A549 (cell line): ENCODE data around the gene AQP2. TPM values are rescaled to one million over a fixed set of nuclear protein-coding genes. Genes with fewer than 3 reads are reported as not detected.

ENCODE experiments used
- ATAC-seq, 2 experiments: fragments of 200-7000 bp in 1 of 2; fragments of >200 bp in 1 of 2; cut with Nextera tagmentation in 1 of 2; cut with Tn5 transposase in 1 of 2; 3 replicates each; pipeline versions ENCODE4 v1.8.0 to v1.9.1; 2018 to 2020; ENCODE audit warnings: mild to moderate bottlenecking in 1 of 2, moderate library complexity in 1 of 2
- CTCF ChIA-PET: fragments of 300-600 bp; sonication (Branson Sonifier 250); formaldehyde crosslinking; extraction: SDS; loops from one replicate; lab custom pipeline; 2021; ENCODE audit warnings: antibody characterized with exemption, inconsistent platforms; lab: Yijun Ruan, JAX
- POLR2A ChIA-PET: fragments of 350-600 bp; formaldehyde crosslinking; extraction: SDS; loops from one replicate; lab custom pipeline; 2021; ENCODE audit warnings: antibody characterized with exemption, inconsistent platforms; lab: Yijun Ruan, JAX
- DNase-seq, 2 experiments: peaks; one replicate each; pipeline versions ENCODE4 v3.0.0 to v3.0.0-alpha.2; 2011 to 2016; ENCODE audit warnings: low read depth in 1 of 2, low spot score in 1 of 2
- FAIRE-seq: peaks from 2 replicates; lab custom pipeline; 2011; peaks lifted over from hg19 to GRCh38; lab: Jason Lieb, UNC
- H3K27ac ChIP-seq, 2 experiments: fragments of >200 bp; sonication (Bioruptor Twin); formaldehyde crosslinking; 3 replicates each; pipeline ENCODE4 v1.5.1; 2016 to 2017
- H3K4me1 ChIP-seq: fragments of >200 bp; sonication (Bioruptor Twin); formaldehyde crosslinking; 3 replicates; pipeline ENCODE4 v1.6.1; 2016
- H3K4me2 ChIP-seq: fragments of >200 bp; sonication (Bioruptor Twin); formaldehyde crosslinking; 3 replicates; pipeline ENCODE4 v1.6.1; 2016
- H3K4me3 ChIP-seq: fragments of >200 bp; sonication (Bioruptor Twin); formaldehyde crosslinking; 3 replicates; pipeline ENCODE4 v1.5.1; 2016
- H3K9me3 ChIP-seq: fragments of >200 bp; sonication (Bioruptor Twin); formaldehyde crosslinking; 3 replicates; pipeline ENCODE4 v1.6.1; 2016
- CBX8 ChIP-seq: fragments of 200-600 bp; sonication (generic); IDR thresholded peaks from 2 replicates; pipeline ENCODE4 v1.6.1; 2016
- CHD4 ChIP-seq: fragments of 200-600 bp; sonication (generic); IDR thresholded peaks from 2 replicates; pipeline ENCODE4 v1.6.1; 2016; ENCODE audit warnings: antibody characterized with exemption, mild to moderate bottlenecking, borderline replicate concordance
- FOSL2 ChIP-seq, 2 experiments: fragments of 450-650 bp in 1 of 2; fragments of >200 bp in 1 of 2; sonication (Bioruptor Twin) in 1 of 2; formaldehyde crosslinking; IDR thresholded peaks; 2 replicates each; pipeline versions ENCODE4 v1.5.0 to v1.6.1; 2016 to 2020; ENCODE audit warnings: mild to moderate bottlenecking in 1 of 2, moderate library complexity in 1 of 2
- FOXS1 ChIP-seq: fragments of 250-450 bp; sonication (Bioruptor Pico); IDR thresholded peaks from 2 replicates; pipeline ENCODE4 v1.5.0; 2020; ENCODE audit warnings: mild to moderate bottlenecking, moderate library complexity
- HDAC2 ChIP-seq: fragments of 200-600 bp; sonication (generic); IDR thresholded peaks from 2 replicates; pipeline ENCODE4 v1.6.1; 2016
- HEYL ChIP-seq: fragments of 250-450 bp; sonication (Bioruptor Pico); IDR thresholded peaks from 2 replicates; pipeline ENCODE4 v1.8.0; 2021; ENCODE audit warnings: mild to moderate bottlenecking, moderate library complexity
- HOXA7 ChIP-seq: fragments of 250-450 bp; sonication (Bioruptor Pico); IDR thresholded peaks from 2 replicates; pipeline ENCODE4 v1.5.0; 2020; ENCODE audit warnings: mild to moderate bottlenecking, moderate library complexity
- JUN ChIP-seq, 2 experiments: fragments of >200 bp; sonication (Bioruptor Twin); formaldehyde crosslinking; IDR thresholded peaks; 2 replicates in 1 of 2; 3 replicates in 1 of 2; pipeline ENCODE4 v1.6.1; 2016 to 2017
- KDM1A ChIP-seq: fragments of 200-600 bp; sonication (generic); IDR thresholded peaks from 2 replicates; pipeline ENCODE4 v1.6.1; 2016; ENCODE audit warnings: low read depth, mild to moderate bottlenecking
- KDM5A ChIP-seq: fragments of 200-600 bp; sonication (generic); IDR thresholded peaks from 2 replicates; pipeline ENCODE4 v1.6.1; 2016; ENCODE audit warnings: antibody characterized with exemption, mild to moderate bottlenecking
- MAFK ChIP-seq: fragments of 450-650 bp; IDR thresholded peaks from 2 replicates; pipeline ENCODE4 v1.6.1; 2014; ENCODE audit not compliant: partially characterized antibody
- NPAS2 ChIP-seq: fragments of 250-450 bp; sonication (Bioruptor Pico); IDR thresholded peaks from 2 replicates; pipeline ENCODE4 v1.8.0; 2022; ENCODE audit warnings: mild to moderate bottlenecking, moderate library complexity, borderline replicate concordance
- RARB ChIP-seq: fragments of 250-450 bp; sonication (Bioruptor Pico); IDR thresholded peaks from 2 replicates; pipeline ENCODE4 v1.8.0; 2021; ENCODE audit warnings: mild to moderate bottlenecking, moderate library complexity
- SREBF2 ChIP-seq: fragments of 450-650 bp; IDR thresholded peaks from 2 replicates; pipeline ENCODE4 v1.6.1; 2014; ENCODE audit warnings: mild to moderate bottlenecking, moderate library complexity
- TFCP2L1 ChIP-seq: fragments of 250-450 bp; sonication (Bioruptor Pico); IDR thresholded peaks from 2 replicates; pipeline ENCODE4 v1.5.0; 2021; ENCODE audit warnings: mild to moderate bottlenecking
- TP53 ChIP-seq: fragments of 250-450 bp; sonication (Bioruptor Pico); IDR thresholded peaks from 2 replicates; pipeline ENCODE4 v1.5.0; 2021; ENCODE audit warnings: mild to moderate bottlenecking, moderate library complexity
- ZC3H11A ChIP-seq: fragments of 450-650 bp; IDR thresholded peaks from 2 replicates; pipeline ENCODE4 v1.6.1; 2014; ENCODE audit warnings: antibody characterized with exemption, mild to moderate bottlenecking
- ZFP36 ChIP-seq: fragments of 450-650 bp; IDR thresholded peaks from 2 replicates; pipeline ENCODE4 v1.6.1; 2014; ENCODE audit warnings: borderline replicate concordance; ENCODE audit not compliant: partially characterized antibody
- ZNF302 ChIP-seq: fragments of 250-450 bp; sonication (Bioruptor Pico); IDR thresholded peaks from 2 replicates; pipeline ENCODE4 v1.9.0; 2021; ENCODE audit warnings: inconsistent platforms, mild to moderate bottlenecking, moderate library complexity
- WGBS: methylation state at CpG from one replicate; pipeline ENCODE4 v1.1.6; 2017; ENCODE audit errors: missing lambda C conversion rate; 5-methylcytosine and 5-hydroxymethylcytosine counted together
- polyA plus RNA-seq, 4 experiments: library from polyadenylated mRNA; depleted of rRNA in 3 of 4; stranded (reverse); fragments of >200 nt; fragmentation: RNase III in 1 of 4; extraction: RNeasy Plus Mini Kit Qiagen cat#74134 plus additional on column Dnase treatment in 1 of 4; gene quantifications; 2 replicates in 3 of 4; 3 replicates in 1 of 4; pipeline ENCODE4 v1.2.3, GENCODE V29; 2011 to 2017
- TF ChIP-seq, protein P1 (sequence below): fragments of >200 bp; sonication (Bioruptor Twin); formaldehyde crosslinking; IDR thresholded peaks from 2 replicates; pipeline ENCODE4 v1.6.1; 2016
- TF ChIP-seq, protein P2 (sequence below): fragments of 200-600 bp; sonication (generic); IDR thresholded peaks from 2 replicates; pipeline ENCODE4 v1.6.1; 2016; ENCODE audit warnings: antibody characterized with exemption, mild to moderate bottlenecking, moderate library complexity
- TF ChIP-seq, protein P3 (sequence below): IDR thresholded peaks from 2 replicates; pipeline ENCODE4 v1.6.1; 2012

Gene AQP2
- polyA plus RNA-seq, 2 of the 4 experiments (the other 2 are of a cell fraction) = not detected

DNA sequence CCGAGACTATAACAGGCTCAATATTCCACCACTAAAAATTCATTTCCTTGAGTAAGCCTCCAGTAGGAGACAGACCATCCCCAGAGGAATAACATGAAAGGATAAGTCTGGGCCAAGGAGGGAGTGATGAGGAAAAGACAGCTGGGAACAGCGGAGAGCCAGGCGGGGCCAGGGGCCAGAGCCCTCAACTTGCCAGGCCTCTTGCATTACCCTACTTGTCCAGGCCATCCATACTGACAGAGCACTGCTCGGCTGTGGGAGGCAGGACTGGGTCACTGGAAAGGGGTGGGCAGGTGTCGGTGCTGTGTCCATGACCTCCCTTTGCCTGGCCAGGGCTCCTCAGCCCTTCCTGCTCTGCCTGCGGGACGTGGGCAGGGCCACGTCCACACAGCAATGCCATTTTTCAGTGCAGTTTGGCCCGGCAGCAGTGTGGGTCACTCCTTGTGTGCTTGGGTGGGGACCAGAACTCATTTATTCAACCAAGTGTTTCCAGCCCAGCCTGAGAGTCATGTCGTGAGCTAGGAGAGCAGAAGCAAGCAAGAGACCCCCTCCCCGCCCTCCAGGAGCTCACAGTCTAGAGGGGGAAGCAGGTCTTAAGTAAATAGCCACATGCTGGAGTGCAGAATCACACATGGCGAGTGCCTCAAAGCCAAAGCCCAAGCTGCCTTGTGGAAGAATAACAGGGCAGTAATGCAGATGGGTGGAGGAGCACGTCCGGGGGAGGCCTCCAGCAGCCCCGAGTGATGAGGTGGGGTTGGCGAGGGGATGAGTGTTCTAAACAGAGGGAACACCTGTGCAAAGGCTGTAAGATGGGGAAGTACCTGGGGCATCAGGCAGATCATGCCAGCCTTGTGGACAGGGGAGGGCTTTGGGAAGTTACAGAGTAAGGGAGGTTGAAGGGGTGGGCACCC lies 37.9 kb upstream of the AQP2 start:
- ATAC-seq (peak in 1 of 2 experiments; percentile 38; a peak in 2 of 6 replicates), FAIRE-seq (no peak), DNase-seq (no peak)
- Histone ChIP-seq H3K9me3 (no peaks in the 10 kb centered on the region), H3K4me2 (no peak overlapping the region), H3K27ac (no peak overlapping the region), H3K4me1 (peaks cover 5% of the 10 kb centered on the region; the same call in 1 of the 3 replicates), H3K4me3 (no peak overlapping the region)
- POLR2A ChIA-PET = no interaction called here
- no peak for TF ChIP-seq NPAS2 (CRISPR knock-in tag)
- TF ChIP-seq FOXS1 (CRISPR knock-in tag) = no peak
- TF ChIP-seq, protein P1, sequence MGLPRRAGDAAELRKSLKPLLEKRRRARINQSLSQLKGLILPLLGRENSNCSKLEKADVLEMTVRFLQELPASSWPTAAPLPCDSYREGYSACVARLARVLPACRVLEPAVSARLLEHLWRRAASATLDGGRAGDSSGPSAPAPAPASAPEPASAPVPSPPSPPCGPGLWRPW = no peak
- no peak for TF ChIP-seq ZFP36
- TF ChIP-seq CHD4 = no peak
- TF ChIP-seq FOSL2 (IDR thresholded peaks at IDR 0.05) = no peak
- no peak for TF ChIP-seq FOSL2 (CRISPR knock-in tag; IDR thresholded peaks at IDR 0.05)
- TF ChIP-seq MAFK = no peak
- TF ChIP-seq HDAC2 = no peak
- TF ChIP-seq CBX8 = no peak
- no peak for TF ChIP-seq SREBF2
- TF ChIP-seq JUN (IDR thresholded peaks at IDR 0.05) = no peak
- TF ChIP-seq TP53 = no peak
- TF ChIP-seq ZNF302 = no peak
- CTCF ChIA-PET = interaction anchor here (0.5 to 2.6 kb wide), 6 partner anchors 17 to 55 kb away, joined by 3 to 9 read pairs (median 4); no protein-coding TSS in a partner anchor
- WGBS = 71% methylated on average over 15 of the region's 16 CpGs

DNA sequence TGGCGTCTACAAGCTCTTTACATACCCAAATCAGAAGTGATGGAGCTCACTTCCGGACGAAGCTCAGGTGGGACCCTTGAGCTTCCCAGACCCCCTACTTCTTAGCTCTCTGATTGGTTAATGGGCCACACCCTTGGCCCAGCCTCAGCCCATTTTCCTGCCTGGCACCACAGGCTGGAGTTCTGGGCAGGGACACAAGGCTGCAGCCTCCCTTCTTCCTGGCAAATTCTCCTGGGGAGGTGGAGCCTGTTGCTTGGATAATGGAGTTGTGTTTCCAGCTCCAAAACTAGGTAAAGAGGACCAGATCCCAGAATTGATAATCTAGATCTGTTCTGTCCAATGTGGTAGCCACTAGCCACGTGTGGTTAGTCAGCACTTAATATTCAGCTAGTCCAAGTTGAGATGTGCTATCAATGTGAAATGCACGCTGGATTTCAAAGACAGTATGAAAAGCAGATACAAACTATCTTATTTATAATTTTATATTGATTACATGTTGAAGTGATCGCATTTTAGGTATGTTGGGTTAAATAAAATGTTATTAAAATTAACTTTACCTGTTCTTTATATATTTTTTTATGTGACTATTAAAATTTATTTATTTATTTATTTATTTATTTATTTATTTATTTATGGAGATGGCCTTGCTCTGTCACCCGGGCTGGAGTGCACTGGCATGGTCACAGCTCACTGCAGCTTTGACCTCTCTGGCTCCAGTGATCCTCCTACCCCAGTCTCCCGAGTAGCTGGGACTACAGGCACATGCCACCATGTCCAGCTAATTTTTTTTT lies 34.2 kb upstream of the AQP2 start:
- H3K9me3 ChIP-seq = no peaks in the 10 kb centered on the region
- 69% methylated on average over 8 of the region's 8 CpGs for WGBS
- ATAC-seq = no peak
- TF ChIP-seq ZC3H11A = peak; percentile 72
- TF ChIP-seq, protein P2, sequence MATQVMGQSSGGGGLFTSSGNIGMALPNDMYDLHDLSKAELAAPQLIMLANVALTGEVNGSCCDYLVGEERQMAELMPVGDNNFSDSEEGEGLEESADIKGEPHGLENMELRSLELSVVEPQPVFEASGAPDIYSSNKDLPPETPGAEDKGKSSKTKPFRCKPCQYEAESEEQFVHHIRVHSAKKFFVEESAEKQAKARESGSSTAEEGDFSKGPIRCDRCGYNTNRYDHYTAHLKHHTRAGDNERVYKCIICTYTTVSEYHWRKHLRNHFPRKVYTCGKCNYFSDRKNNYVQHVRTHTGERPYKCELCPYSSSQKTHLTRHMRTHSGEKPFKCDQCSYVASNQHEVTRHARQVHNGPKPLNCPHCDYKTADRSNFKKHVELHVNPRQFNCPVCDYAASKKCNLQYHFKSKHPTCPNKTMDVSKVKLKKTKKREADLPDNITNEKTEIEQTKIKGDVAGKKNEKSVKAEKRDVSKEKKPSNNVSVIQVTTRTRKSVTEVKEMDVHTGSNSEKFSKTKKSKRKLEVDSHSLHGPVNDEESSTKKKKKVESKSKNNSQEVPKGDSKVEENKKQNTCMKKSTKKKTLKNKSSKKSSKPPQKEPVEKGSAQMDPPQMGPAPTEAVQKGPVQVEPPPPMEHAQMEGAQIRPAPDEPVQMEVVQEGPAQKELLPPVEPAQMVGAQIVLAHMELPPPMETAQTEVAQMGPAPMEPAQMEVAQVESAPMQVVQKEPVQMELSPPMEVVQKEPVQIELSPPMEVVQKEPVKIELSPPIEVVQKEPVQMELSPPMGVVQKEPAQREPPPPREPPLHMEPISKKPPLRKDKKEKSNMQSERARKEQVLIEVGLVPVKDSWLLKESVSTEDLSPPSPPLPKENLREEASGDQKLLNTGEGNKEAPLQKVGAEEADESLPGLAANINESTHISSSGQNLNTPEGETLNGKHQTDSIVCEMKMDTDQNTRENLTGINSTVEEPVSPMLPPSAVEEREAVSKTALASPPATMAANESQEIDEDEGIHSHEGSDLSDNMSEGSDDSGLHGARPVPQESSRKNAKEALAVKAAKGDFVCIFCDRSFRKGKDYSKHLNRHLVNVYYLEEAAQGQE = no peak
- TF ChIP-seq, all 56 proteins: peak for 1
- H3K4me3 ChIP-seq = no peak overlapping the region
- ChIA-PET CTCF (interaction anchor here (0.7 to 1.6 kb wide), 7 partner anchors 9 to 131 kb away, joined by 3 to 4 read pairs (median 3); no protein-coding TSS in a partner anchor), POLR2A (no interaction called here)
- FAIRE-seq (no peak), DNase-seq (no peak)
- no peak overlapping the region for H3K4me2 ChIP-seq
- peaks cover 5% of the 10 kb centered on the region; the same call in 1 of the 3 replicates for H3K4me1 ChIP-seq
- no peak overlapping the region for H3K27ac ChIP-seq

DNA sequence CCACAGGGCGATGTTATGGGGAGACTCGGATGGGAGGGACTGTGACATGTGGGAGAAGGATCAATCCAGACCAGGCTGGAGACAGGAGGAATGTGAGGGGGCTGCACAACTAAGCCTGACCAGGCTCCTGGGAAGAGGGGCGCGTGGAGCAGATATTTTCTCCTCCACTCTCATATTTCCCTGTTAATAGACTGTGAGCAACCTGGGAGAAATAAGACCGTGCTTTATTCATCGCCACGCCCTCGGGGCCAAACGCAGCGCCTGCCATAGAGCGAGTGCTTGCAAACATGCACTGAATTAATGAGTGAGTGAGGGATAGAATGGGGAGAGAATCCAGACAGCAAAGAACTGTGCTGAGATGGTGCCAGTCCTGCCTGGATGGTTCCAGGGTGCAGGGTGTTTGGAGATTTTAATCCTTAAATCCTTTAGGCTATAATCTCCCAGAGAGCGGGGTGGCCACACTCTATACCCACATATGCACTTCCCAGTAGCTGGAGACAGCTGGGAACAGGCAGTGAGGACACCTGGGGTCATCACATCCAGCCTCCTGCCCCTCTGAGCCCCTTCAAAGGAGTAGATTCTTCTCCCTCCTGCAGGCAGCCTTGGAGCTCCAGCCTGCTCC lies 33.3 kb upstream of the AQP2 start:
- H3K27ac ChIP-seq = no peak overlapping the region
- FAIRE-seq = no peak
- H3K4me2 ChIP-seq = no peak overlapping the region
- H3K9me3 ChIP-seq = no peaks in the 10 kb centered on the region
- H3K4me3 ChIP-seq = no peak overlapping the region
- peaks cover 5% of the 10 kb centered on the region; the same call in 1 of the 3 replicates for H3K4me1 ChIP-seq
- ChIA-PET CTCF (interaction anchor here (0.7 to 4.3 kb wide), 6 partner anchors 28 to 139 kb away, joined by 3 to 15 read pairs (median 4); no protein-coding TSS in a partner anchor), POLR2A (no interaction called here)
- no peak for DNase-seq
- ATAC-seq = no peak
- 84% methylated on average over 12 of the region's 12 CpGs for WGBS
- TF ChIP-seq RARB = no peak
- no peak for TF ChIP-seq KDM5A
- no peak for TF ChIP-seq HOXA7 (CRISPR knock-in tag)
- no peak for TF ChIP-seq KDM1A
- TF ChIP-seq, protein P3, sequence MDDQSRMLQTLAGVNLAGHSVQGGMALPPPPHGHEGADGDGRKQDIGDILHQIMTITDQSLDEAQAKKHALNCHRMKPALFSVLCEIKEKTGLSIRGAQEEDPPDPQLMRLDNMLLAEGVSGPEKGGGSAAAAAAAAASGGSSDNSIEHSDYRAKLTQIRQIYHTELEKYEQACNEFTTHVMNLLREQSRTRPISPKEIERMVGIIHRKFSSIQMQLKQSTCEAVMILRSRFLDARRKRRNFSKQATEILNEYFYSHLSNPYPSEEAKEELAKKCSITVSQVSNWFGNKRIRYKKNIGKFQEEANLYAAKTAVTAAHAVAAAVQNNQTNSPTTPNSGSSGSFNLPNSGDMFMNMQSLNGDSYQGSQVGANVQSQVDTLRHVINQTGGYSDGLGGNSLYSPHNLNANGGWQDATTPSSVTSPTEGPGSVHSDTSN = no peak
- TF ChIP-seq HEYL = no peak
- TF ChIP-seq TFCP2L1 = no peak
- TF ChIP-seq, protein P2 = no peak
